ENCODE results near the gene SORBS2.

SORBS2 gene

GRCh38 chr4:185697488-185697887, 114.5 kb downstream of the SORBS2 start:
- Mint-ChIP-seq H3K36me3 (ENCODE audit: low read depth) (no peaks in the 10 kb centered on the region), H3K4me3 (no peak overlapping the region), H3K27ac (no peak overlapping the region), H3K4me1 (no peaks in the 10 kb centered on the region), H3K27me3 (peaks cover 3% of the 10 kb centered on the region), H3K9me3 (no peaks in the 10 kb centered on the region)
- DNase-seq, result no peak
- no peak for ATAC-seq

- no peak for ATAC-seq
- H3K27me3 Mint-ChIP-seq, result peaks cover 3% of the 10 kb centered on the region
- no peak for DNase-seq
- no peak overlapping the region for H3K4me3 Mint-ChIP-seq
- no peaks in the 10 kb centered on the region for H3K9me3 Mint-ChIP-seq
- H3K27ac Mint-ChIP-seq, result no peak overlapping the region
- no peaks in the 10 kb centered on the region for H3K4me1 Mint-ChIP-seq
- H3K36me3 Mint-ChIP-seq (ENCODE audit: low read depth), result no peaks in the 10 kb centered on the region
Observed at GRCh38 chr4:185695743-185696142, 116.3 kb downstream of the SORBS2 start.

DNA sequence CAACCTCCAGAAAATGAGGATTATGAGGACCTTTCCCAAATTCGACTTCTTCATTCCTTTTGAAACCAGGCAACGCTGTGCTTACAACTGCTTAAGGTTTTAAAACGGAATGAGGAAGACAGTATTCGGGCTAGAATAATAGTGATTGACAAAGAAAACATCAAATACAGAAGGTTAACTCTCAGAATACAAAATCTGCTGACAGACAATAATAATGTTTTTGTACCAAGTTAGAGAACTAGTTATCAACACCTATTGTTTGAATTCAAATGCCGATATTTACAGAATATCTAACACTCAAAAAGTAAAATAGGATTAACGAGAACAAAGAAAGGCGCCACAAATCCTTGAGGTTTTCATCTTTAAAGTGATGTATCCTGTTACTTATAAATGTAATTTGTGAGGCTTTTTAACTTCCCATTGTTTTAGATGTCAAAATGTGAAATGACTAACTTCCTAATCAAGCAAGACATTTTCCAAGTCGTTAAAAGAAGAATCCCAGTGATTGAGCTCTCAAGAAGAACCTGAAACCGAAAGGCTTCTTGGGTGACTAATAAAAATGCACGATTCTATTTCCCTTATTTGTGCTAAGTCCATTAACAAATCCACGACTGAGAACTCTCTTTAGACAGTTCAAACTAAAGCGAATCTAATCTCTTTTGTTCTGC, 118.3 kb downstream of the SORBS2 start:
- Mint-ChIP-seq H3K27me3 (peaks cover 3% of the 10 kb centered on the region), H3K4me1 (no peaks in the 10 kb centered on the region), H3K4me3 (no peak overlapping the region), H3K9me3 (no peaks in the 10 kb centered on the region), H3K36me3 (ENCODE audit: low read depth) (no peaks in the 10 kb centered on the region), H3K27ac (no peak overlapping the region)
- no peak for DNase-seq
- no peak for ATAC-seq

- Mint-ChIP-seq H3K9me3 (no peaks in the 10 kb centered on the region), H3K4me3 (no peak overlapping the region), H3K36me3 (ENCODE audit: low read depth) (no peaks in the 10 kb centered on the region), H3K27ac (no peak overlapping the region), H3K4me1 (no peaks in the 10 kb centered on the region), H3K27me3 (peaks cover 3% of the 10 kb centered on the region)
- no peak for ATAC-seq
- DNase-seq, result no peak
Observed at GRCh38 chr4:185689407-185689806, 122.6 kb downstream of the SORBS2 start.

DNA sequence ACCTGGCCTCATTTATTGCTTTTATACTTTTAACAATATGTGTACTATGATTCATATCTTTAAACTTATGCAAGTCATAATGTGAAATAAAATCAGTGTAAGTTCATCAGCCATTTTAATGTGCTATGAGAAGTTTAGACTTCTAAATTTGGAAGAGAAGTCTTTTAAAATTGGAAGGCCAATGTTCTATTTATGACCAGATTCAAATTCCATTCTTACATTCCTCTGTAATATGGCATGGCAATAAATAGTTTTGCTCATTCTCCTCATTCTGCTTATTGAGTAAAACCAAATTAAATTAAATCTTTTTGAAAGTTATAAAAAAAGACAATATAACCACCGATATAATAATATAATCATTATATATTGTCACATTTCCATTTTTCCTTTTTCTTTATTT, 126.2 kb downstream of the SORBS2 start:
- peaks cover 2% of the 10 kb centered on the region for H3K27me3 Mint-ChIP-seq
- ATAC-seq, result no peak

DNA sequence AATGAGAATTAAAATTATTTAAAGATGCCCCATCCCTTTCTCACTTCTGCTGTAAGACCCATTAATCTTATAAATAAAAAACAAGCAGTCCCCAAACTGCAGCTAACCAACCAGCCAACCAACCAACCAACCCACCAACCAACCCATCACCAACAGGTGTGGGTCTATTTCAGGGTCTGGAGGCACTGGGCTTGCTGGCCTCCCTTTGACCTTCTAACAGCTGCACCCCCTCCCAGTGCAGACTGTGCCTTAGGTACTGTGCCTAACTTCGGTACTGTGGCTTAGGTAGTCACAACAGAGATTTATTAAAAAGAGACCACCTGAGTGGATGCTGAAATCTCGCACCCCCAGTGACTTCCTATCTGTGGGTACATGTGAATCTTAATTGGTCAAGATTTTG, 128.1 kb downstream of the SORBS2 start:
- Mint-ChIP-seq H3K9me3 (no peaks in the 10 kb centered on the region), H3K4me1 (no peaks in the 10 kb centered on the region), H3K36me3 (ENCODE audit: low read depth) (no peaks in the 10 kb centered on the region), H3K27ac (no peak overlapping the region), H3K4me3 (no peak overlapping the region), H3K27me3 (peaks cover 8% of the 10 kb centered on the region)
- DNase-seq (no peak), ATAC-seq (no peak)

More for the DNA sequence above, 126.2 kb downstream of the SORBS2 start:
- no peak overlapping the region for H3K4me3 Mint-ChIP-seq
- H3K4me1 Mint-ChIP-seq, result no peaks in the 10 kb centered on the region
- DNase-seq, result no peak
- H3K27ac Mint-ChIP-seq, result no peak overlapping the region
- H3K9me3 Mint-ChIP-seq, result no peaks in the 10 kb centered on the region
- no peaks in the 10 kb centered on the region for H3K36me3 Mint-ChIP-seq (ENCODE audit: low read depth)

DNA sequence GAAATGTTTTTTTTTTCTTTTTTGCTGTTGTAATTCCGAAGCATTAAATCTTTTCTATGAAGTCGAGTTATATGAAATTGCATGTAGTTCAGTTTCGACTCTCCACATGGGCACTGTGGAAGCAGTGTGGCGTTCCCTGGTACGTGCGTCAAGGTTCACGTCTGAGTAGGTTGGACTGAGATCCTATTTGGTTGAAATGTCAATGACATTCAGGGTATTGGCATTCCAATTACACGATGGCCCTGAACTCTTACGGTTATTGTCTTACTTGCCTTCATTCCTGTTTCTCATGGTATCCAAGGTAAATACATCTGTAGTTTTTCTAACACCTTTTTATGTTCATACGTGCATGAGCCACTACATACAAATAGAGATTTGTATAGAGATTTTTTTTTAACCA, 128.8 kb downstream of the SORBS2 start:
- H3K4me3 Mint-ChIP-seq, result no peak overlapping the region
- ATAC-seq (no peak), DNase-seq (no peak)
- no peaks in the 10 kb centered on the region for H3K36me3 Mint-ChIP-seq (ENCODE audit: low read depth)
- H3K27ac Mint-ChIP-seq, result no peak overlapping the region
- no peaks in the 10 kb centered on the region for H3K4me1 Mint-ChIP-seq
- no peaks in the 10 kb centered on the region for H3K9me3 Mint-ChIP-seq
- H3K27me3 Mint-ChIP-seq, result peaks cover 8% of the 10 kb centered on the region

DNA sequence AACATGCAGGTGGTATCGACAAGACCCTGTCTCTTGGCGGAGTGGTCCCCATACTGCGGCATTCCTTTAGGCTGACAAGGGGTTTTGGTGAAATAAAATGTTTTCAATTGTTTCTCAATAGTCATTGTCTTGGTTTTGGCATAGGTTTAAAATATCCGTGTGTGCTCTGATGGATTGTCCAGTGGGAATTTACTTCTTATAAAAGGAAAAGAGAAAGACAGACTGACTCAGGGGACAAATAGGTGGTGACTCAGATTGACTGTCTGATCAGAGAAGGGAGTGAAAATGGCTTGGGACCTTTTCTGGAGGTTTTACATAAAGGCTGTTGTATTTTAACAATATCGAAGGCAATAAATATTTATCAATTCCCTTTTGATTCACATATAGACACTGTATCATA, 129.8 kb downstream of the SORBS2 start:
- H3K27me3 Mint-ChIP-seq, result peaks cover 10% of the 10 kb centered on the region
- H3K4me3 Mint-ChIP-seq, result no peak overlapping the region
- DNase-seq (no peak), ATAC-seq (no peak)
- no peak overlapping the region for H3K27ac Mint-ChIP-seq
- no peaks in the 10 kb centered on the region for H3K4me1 Mint-ChIP-seq
- no peaks in the 10 kb centered on the region for H3K36me3 Mint-ChIP-seq (ENCODE audit: low read depth)
- H3K9me3 Mint-ChIP-seq, result no peaks in the 10 kb centered on the region

DNA sequence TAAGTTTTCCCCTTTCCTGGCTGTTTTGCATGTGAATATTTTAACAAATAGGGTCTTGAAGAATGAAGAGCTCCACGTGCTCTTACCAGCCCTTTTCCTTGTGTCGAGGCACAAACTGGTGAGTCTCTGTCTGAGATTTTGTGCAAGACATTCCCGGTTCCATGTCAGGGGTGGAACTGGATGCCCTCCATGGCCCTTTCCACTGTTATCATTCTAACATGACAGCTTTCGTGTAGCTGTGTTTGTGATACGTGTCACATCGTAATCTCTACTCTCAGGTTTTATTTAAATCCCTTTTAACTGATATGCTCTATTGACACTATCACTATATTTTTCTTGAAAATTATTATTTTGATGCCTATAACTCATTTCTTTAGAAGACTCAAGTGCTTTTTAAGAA, 130.4 kb downstream of the SORBS2 start:
- Mint-ChIP-seq H3K27ac (no peak overlapping the region), H3K36me3 (ENCODE audit: low read depth) (no peaks in the 10 kb centered on the region), H3K4me1 (no peaks in the 10 kb centered on the region), H3K9me3 (no peaks in the 10 kb centered on the region), H3K27me3 (peaks cover 11% of the 10 kb centered on the region), H3K4me3 (no peak overlapping the region)
- ATAC-seq, result no peak
- no peak for DNase-seq

GRCh38 chr4:185680617-185681016, 131.4 kb downstream of the SORBS2 start:
- H3K27me3 Mint-ChIP-seq, result peaks cover 11% of the 10 kb centered on the region
- H3K4me3 Mint-ChIP-seq, result no peak overlapping the region
- no peak overlapping the region for H3K27ac Mint-ChIP-seq
- H3K36me3 Mint-ChIP-seq (ENCODE audit: low read depth), result no peaks in the 10 kb centered on the region
- no peaks in the 10 kb centered on the region for H3K9me3 Mint-ChIP-seq
- H3K4me1 Mint-ChIP-seq, result no peaks in the 10 kb centered on the region
- ATAC-seq (no peak), DNase-seq (no peak)

DNA sequence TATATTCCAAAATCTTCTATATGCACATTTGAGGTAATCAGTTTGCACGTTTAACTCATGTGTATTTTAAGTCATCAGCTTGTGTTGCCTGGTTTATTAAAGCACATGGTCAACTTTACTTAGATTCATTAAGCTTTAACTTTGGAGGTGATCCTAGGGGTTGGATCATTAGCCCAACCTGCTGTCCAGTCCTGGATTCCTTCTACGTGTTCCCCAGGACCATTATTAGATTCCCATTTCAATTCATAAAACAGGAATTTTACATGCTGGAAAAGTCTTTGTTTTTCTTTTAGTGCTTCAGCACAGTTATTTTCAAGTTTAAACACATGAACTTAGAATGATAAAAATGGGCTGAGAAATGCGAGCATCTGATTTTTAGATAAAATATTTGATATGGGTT, 132.5 kb downstream of the SORBS2 start:
- H3K27ac Mint-ChIP-seq, result no peak overlapping the region
- H3K4me1 Mint-ChIP-seq, result no peaks in the 10 kb centered on the region
- H3K27me3 Mint-ChIP-seq, result peaks cover 11% of the 10 kb centered on the region
- no peaks in the 10 kb centered on the region for H3K36me3 Mint-ChIP-seq (ENCODE audit: low read depth)
- H3K9me3 Mint-ChIP-seq, result no peaks in the 10 kb centered on the region
- DNase-seq (no peak), ATAC-seq (no peak)
- no peak overlapping the region for H3K4me3 Mint-ChIP-seq

GRCh38 chr4:185677637-185678314, 134.2 kb downstream of the SORBS2 start:
- H3K27me3 Mint-ChIP-seq, result peaks cover 11% of the 10 kb centered on the region
- DNase-seq (no peak), ATAC-seq (no peak)
- H3K4me3 Mint-ChIP-seq, result no peak overlapping the region
- no peaks in the 10 kb centered on the region for H3K36me3 Mint-ChIP-seq (ENCODE audit: low read depth)
- no peaks in the 10 kb centered on the region for H3K4me1 Mint-ChIP-seq
- no peaks in the 10 kb centered on the region for H3K9me3 Mint-ChIP-seq
- H3K27ac Mint-ChIP-seq, result no peak overlapping the region

- Mint-ChIP-seq H3K36me3 (ENCODE audit: low read depth) (no peaks in the 10 kb centered on the region), H3K27ac (no peak overlapping the region), H3K9me3 (no peaks in the 10 kb centered on the region), H3K4me1 (no peaks in the 10 kb centered on the region), H3K27me3 (peaks cover 4% of the 10 kb centered on the region), H3K4me3 (no peak overlapping the region)
- no peak for ATAC-seq
- DNase-seq, result no peak
Observed at GRCh38 chr4:185672618-185673017, 139.4 kb downstream of the SORBS2 start.

GRCh38 chr4:185672151-185672550, 139.8 kb downstream of the SORBS2 start:
- Mint-ChIP-seq H3K27ac (no peak overlapping the region), H3K27me3 (peaks cover under 1% of the 10 kb centered on the region), H3K4me1 (no peaks in the 10 kb centered on the region), H3K36me3 (ENCODE audit: low read depth) (no peaks in the 10 kb centered on the region), H3K9me3 (no peaks in the 10 kb centered on the region), H3K4me3 (no peak overlapping the region)
- ATAC-seq (no peak), DNase-seq (no peak)

DNA sequence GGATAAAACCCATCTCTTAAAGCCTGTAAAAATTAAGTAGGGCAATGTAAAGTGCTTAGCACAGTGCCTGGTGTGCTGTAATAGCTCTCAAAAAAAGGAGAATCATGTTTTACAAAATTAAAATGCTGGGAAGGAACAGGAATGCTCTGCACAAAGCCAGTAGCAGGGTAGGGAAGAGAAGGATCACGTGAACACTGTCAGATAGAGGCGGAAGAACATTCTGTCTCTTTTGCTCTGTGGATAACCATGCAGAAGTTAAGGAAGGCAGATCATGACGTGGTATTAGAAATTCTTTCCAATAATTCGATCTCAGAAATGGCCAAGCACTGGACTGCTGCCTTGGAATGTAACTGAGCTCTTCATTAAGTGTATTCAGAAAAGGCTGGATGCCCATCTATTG, 140.5 kb downstream of the SORBS2 start:
- Mint-ChIP-seq H3K4me3 (no peak overlapping the region), H3K4me1 (no peaks in the 10 kb centered on the region), H3K27me3 (no peaks in the 10 kb centered on the region), H3K9me3 (no peaks in the 10 kb centered on the region), H3K27ac (no peak overlapping the region), H3K36me3 (ENCODE audit: low read depth) (no peaks in the 10 kb centered on the region)
- ATAC-seq (no peak), DNase-seq (no peak)

All from activated naive CD8-positive, alpha-beta T cell treated with anti-CD3 and anti-CD28 coated beads, Interleukin-2, amount 50 U/mL, for 24 hours (primary cell).